ENCODE measurements around the gene ABHD12. TPM values are rescaled to one million over a fixed set of nuclear protein-coding genes. Genes with fewer than 3 reads are reported as not detected.

The ABHD12 gene
- total RNA-seq, 2 donors from 2014 or later = 48.2 to 52.7 TPM

DNA sequence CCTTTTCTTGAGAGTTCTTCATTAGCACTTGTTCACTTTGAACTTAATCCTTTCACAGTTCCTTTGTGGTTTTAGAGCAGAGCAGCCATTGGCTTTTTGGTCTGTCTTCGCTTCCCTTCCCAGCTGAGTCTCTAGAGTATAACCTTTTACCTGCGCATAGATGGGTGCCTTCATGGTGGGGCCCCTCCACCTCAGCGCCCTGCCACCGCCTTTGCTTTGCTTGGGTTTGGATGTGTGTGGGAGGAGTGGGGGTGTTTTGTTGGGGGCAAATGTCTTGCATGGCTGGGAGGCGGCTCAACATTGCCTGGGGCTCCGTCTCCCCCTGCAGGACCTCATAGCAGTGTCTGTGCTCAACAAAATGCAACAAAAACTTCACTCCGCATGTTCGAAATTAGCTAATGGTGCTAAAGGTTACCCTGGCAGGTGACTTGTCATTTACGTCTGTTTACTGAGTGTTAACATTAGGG lies 130.8 kb downstream of the ABHD12 start:
- Mint-ChIP-seq H3K27me3 (ENCODE audit: insufficient read depth) (no peaks in the 10 kb centered on the region), H3K27ac (peak overlapping the region; percentile 21), H3K4me1 (peaks cover 11% of the 10 kb centered on the region), H3K9me3 (peaks cover 22% of the 10 kb centered on the region), H3K4me3 (no peak overlapping the region), H3K36me3 (ENCODE audit: low read depth) (peaks cover 50% of the 10 kb centered on the region)
- peaks cover 19% of the 10 kb centered on the region for H3K9me3 ChIP-seq (ENCODE audit: control insufficient read depth, low read length)
- peaks cover 2% of the 10 kb centered on the region for H3K4me1 ChIP-seq (ENCODE audit: control insufficient read depth, insufficient read depth, low read length)
- H3K9ac ChIP-seq (ENCODE audit: extremely low read depth, low read length, poor library complexity, severe bottlenecking) = no peak overlapping the region
- no peak for TF ChIP-seq CTCF (conservative IDR thresholded peaks at IDR 0.05)
- WGBS, 2 experiments (ENCODE audit: insufficient coverage in 1 of 2, insufficient read length in 1 of 2) = 96 to 100% methylated on average over 4 to 9 of the region's 9 CpGs
- DNase-seq = peak; percentile 28
- peak overlapping the region; percentile 29 for H3K4me3 ChIP-seq (ENCODE audit: low read length)
- no peaks in the 10 kb centered on the region for H3K27me3 ChIP-seq (ENCODE audit: control insufficient read depth, insufficient read depth, low read length, poor library complexity, severe bottlenecking)
- H3K36me3 ChIP-seq (ENCODE audit: control insufficient read depth, insufficient read depth, low read length) = peaks cover 39% of the 10 kb centered on the region
- no peak overlapping the region for H3K27ac ChIP-seq (ENCODE audit: low read depth, low read length)

DNA sequence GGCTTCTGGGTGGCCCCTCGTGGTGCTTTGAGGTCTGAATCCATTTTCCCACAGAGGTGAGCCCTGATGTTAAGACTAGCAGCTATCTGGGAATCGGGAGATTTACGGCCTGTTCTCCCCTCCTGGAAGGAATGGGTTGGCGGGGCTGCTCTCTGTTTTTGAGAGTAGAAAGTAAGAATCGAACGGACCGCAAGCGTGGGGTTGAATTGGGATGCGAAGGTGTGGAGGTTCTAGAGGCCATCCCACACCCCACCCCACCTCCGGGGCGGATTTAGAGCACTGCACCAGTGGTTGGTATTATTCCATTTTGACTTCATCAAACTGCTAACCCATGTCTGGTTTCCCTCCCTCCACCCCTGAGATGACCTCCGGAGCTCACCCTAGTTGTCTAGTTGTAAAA lies 131.3 kb downstream of the ABHD12 start:
- no peaks in the 10 kb centered on the region for H3K27me3 ChIP-seq (ENCODE audit: control insufficient read depth, insufficient read depth, low read length, poor library complexity, severe bottlenecking)
- Mint-ChIP-seq H3K36me3 (ENCODE audit: low read depth) (peaks cover 48% of the 10 kb centered on the region), H3K9me3 (peaks cover 17% of the 10 kb centered on the region), H3K27ac (no peak overlapping the region), H3K4me3 (no peak overlapping the region), H3K27me3 (ENCODE audit: insufficient read depth) (no peaks in the 10 kb centered on the region), H3K4me1 (peaks cover 16% of the 10 kb centered on the region)
- H3K27ac ChIP-seq (ENCODE audit: low read depth, low read length) = no peak overlapping the region
- peaks cover 44% of the 10 kb centered on the region for H3K36me3 ChIP-seq (ENCODE audit: control insufficient read depth, insufficient read depth, low read length)
- DNase-seq = peak; percentile 24
- no peak for TF ChIP-seq CTCF (conservative IDR thresholded peaks at IDR 0.05)
- H3K9ac ChIP-seq (ENCODE audit: extremely low read depth, low read length, poor library complexity, severe bottlenecking) = no peak overlapping the region
- H3K9me3 ChIP-seq (ENCODE audit: control insufficient read depth, low read length) = peaks cover 19% of the 10 kb centered on the region
- 96 to 97% methylated on average over 4 to 12 of the region's 12 CpGs for WGBS, 2 experiments (ENCODE audit: insufficient coverage in 1 of 2, insufficient read length in 1 of 2)
- H3K4me1 ChIP-seq (ENCODE audit: control insufficient read depth, insufficient read depth, low read length) = peaks cover 2% of the 10 kb centered on the region
- no peak overlapping the region for H3K4me3 ChIP-seq (ENCODE audit: low read length)

- WGBS, 2 experiments (ENCODE audit: insufficient coverage in 1 of 2, insufficient read length in 1 of 2) = 62 to 69% methylated on average over 4 of the region's 4 CpGs
- H3K36me3 ChIP-seq (ENCODE audit: control insufficient read depth, insufficient read depth, low read length) = peaks cover 45% of the 10 kb centered on the region
- no peaks in the 10 kb centered on the region for H3K27me3 ChIP-seq (ENCODE audit: control insufficient read depth, insufficient read depth, low read length, poor library complexity, severe bottlenecking)
- peaks cover 14% of the 10 kb centered on the region for H3K9me3 Mint-ChIP-seq
- peaks cover 19% of the 10 kb centered on the region for H3K9me3 ChIP-seq (ENCODE audit: control insufficient read depth, low read length)
- H3K9ac ChIP-seq (ENCODE audit: extremely low read depth, low read length, poor library complexity, severe bottlenecking) = no peak overlapping the region
- peak; percentile 28 for DNase-seq
- H3K4me1 Mint-ChIP-seq = peaks cover 17% of the 10 kb centered on the region
- peaks cover 46% of the 10 kb centered on the region for H3K36me3 Mint-ChIP-seq (ENCODE audit: low read depth)
- peaks cover 2% of the 10 kb centered on the region for H3K4me1 ChIP-seq (ENCODE audit: control insufficient read depth, insufficient read depth, low read length)
- H3K4me3 ChIP-seq (ENCODE audit: low read length) = no peak overlapping the region
- TF ChIP-seq CTCF (conservative IDR thresholded peaks at IDR 0.05) = no peak
- no peak overlapping the region for H3K27ac Mint-ChIP-seq
- no peak overlapping the region for H3K4me3 Mint-ChIP-seq
- H3K27ac ChIP-seq (ENCODE audit: low read depth, low read length) = no peak overlapping the region
- no peaks in the 10 kb centered on the region for H3K27me3 Mint-ChIP-seq (ENCODE audit: insufficient read depth)
Observed at GRCh38 chr20:25258828-25259227, 131.8 kb downstream of the ABHD12 start.
